ENCODE measurements around the gene USP36. TPM values are rescaled to one million over a fixed set of nuclear protein-coding genes. Genes with fewer than 3 reads are reported as not detected.

The USP36 gene
- total RNA-seq, 1 experiment from 2014 or later, result 113 TPM

- DNase-seq (ENCODE audit: low read depth, low spot score) (no peak), ATAC-seq (peak; percentile 50)
- Histone ChIP-seq H3K27ac (ENCODE audit: low read length) (peak overlapping the region; percentile 83), H3K4me3 (ENCODE audit: low read depth in 2 of 2, low read length in 2 of 2) (peak overlapping the region; percentile 88 to 94), H3K27me3 (ENCODE audit: control insufficient read depth, insufficient read depth, low read length) (no peaks in the 10 kb centered on the region), H3K9me3 (ENCODE audit: control insufficient read depth, insufficient read depth, low read depth, low read length) (no peaks in the 10 kb centered on the region), H3K4me1 (ENCODE audit: control insufficient read depth, insufficient read depth, low read length) (peaks cover 24% of the 10 kb centered on the region), H3K36me3 (ENCODE audit: control insufficient read depth, insufficient read depth, low read length) (peaks cover 32% of the 10 kb centered on the region; the same call in 1 of the 2 replicates)
- in situ Hi-C loops (cut with HindIII; ENCODE audit: low pct_unique_long_range_greater_than_20kb, low sequenced_read_pairs) (loop anchor here (25.0 kb wide), 1 partner anchor 353 kb away; no protein-coding TSS in a partner anchor), intact Hi-C loops (cut with micrococcal nuclease; ENCODE audit: unreplicated experiment) (no loop called here)
- TF ChIP-seq POLR2AphosphoS5 (IDR thresholded peaks at IDR 0.05; ENCODE audit: low read depth, low read length) (no peak), CTCF (IDR thresholded peaks at IDR 0.05) (no peak), REST (IDR thresholded peaks at IDR 0.05; ENCODE audit: insufficient read depth in 1 of 2, low read depth in 2 of 2, low read length in 1 of 2) (no peak; a peak in 1 of 4 replicates), SIN3A (IDR thresholded peaks at IDR 0.05; ENCODE audit: borderline replicate concordance, insufficient read depth, low read depth, low read length) (0 out of 2 replicates have a peak, but pooled peaks have one; percentile 40), TCF7L2 (IDR thresholded peaks at IDR 0.05; ENCODE audit: low read depth, low read length) (no peak)
- BruUV-seq (replicated peaks), result no TSS peak
- ChIA-PET CTCF (no interaction called here), POLR2A (no interaction called here)
Observed at GRCh38 chr17:78840530-78840779, 159 bp downstream of the USP36 start.

- ATAC-seq, result peak; percentile 10; the same call in 1 of the 2 replicates
- ChIA-PET CTCF (no interaction called here), POLR2A (no interaction called here)
- no peaks in the 10 kb centered on the region for H3K27me3 ChIP-seq (ENCODE audit: control insufficient read depth, insufficient read depth, low read length)
- H3K36me3 ChIP-seq (ENCODE audit: control insufficient read depth, insufficient read depth, low read length), result peaks cover 36% of the 10 kb centered on the region; the same call in 1 of the 2 replicates
- in situ Hi-C loops (cut with HindIII; ENCODE audit: low pct_unique_long_range_greater_than_20kb, low sequenced_read_pairs), result loop anchor here (25.0 kb wide), 1 partner anchor 353 kb away; no protein-coding TSS in a partner anchor
- TF ChIP-seq TCF7L2 (IDR thresholded peaks at IDR 0.05; ENCODE audit: low read depth, low read length), result no peak
- no peak for TF ChIP-seq CTCF (IDR thresholded peaks at IDR 0.05)
- no peak for TF ChIP-seq REST (IDR thresholded peaks at IDR 0.05; ENCODE audit: insufficient read depth in 1 of 2, low read depth in 2 of 2, low read length in 1 of 2)
- TF ChIP-seq POLR2AphosphoS5 (IDR thresholded peaks at IDR 0.05; ENCODE audit: low read depth, low read length), result no peak
- TF ChIP-seq SIN3A (IDR thresholded peaks at IDR 0.05; ENCODE audit: borderline replicate concordance, insufficient read depth, low read depth, low read length), result no peak; the same call in 1 of the 2 replicates
- H3K4me3 ChIP-seq (ENCODE audit: low read depth in 2 of 2, low read length in 2 of 2), result peak overlapping the region; percentile 88 to 94
- intact Hi-C loops (cut with micrococcal nuclease; ENCODE audit: unreplicated experiment), result no loop called here
- BruUV-seq (replicated peaks), result no TSS peak
- H3K9me3 ChIP-seq (ENCODE audit: control insufficient read depth, insufficient read depth, low read depth, low read length), result no peaks in the 10 kb centered on the region
- peaks cover 24% of the 10 kb centered on the region for H3K4me1 ChIP-seq (ENCODE audit: control insufficient read depth, insufficient read depth, low read length)
- H3K27ac ChIP-seq (ENCODE audit: low read length), result peak overlapping the region; percentile 83
- DNase-seq (ENCODE audit: low read depth, low spot score), result no peak
Observed at GRCh38 chr17:78839762-78840529, 668 bp downstream of the USP36 start.
